Neural crest cell (in vitro differentiated cells): ENCODE results near the gene MSMB. TPM values are rescaled to one million over a fixed set of nuclear protein-coding genes. Genes with fewer than 3 reads are reported as not detected.
A peak's percentile ranks its signal among the peaks of the same experiment; 100 is the strongest.

ENCODE experiments used
- DNase-seq: peaks from one replicate; pipeline ENCODE4 v3.0.0; 2021; ENCODE audit warnings: low read depth, mixed read lengths, low spot score
- H3K27ac Mint-ChIP-seq: one replicate; pipeline ENCODE4 v1.8.0; 2021; ENCODE audit warnings: mild to moderate bottlenecking, mixed read lengths; ENCODE audit not compliant: unreplicated experiment
- H3K27me3 Mint-ChIP-seq: 2 replicates; pipeline ENCODE4 v1.8.0; 2021; ENCODE audit warnings: low read depth, mild to moderate bottlenecking, mixed read lengths
- H3K36me3 Mint-ChIP-seq: 2 replicates; pipeline ENCODE4 v1.8.0; 2021; ENCODE audit warnings: low read depth, mild to moderate bottlenecking, mixed read lengths
- H3K4me1 Mint-ChIP-seq: 2 replicates; pipeline ENCODE4 v1.8.0; 2021; ENCODE audit warnings: mixed read lengths
- H3K4me3 Mint-ChIP-seq: one replicate; pipeline ENCODE4 v1.8.0; 2021; ENCODE audit warnings: mild to moderate bottlenecking, mixed read lengths
- H3K9me3 Mint-ChIP-seq: 2 replicates; pipeline ENCODE4 v1.8.0; 2021; ENCODE audit warnings: mixed read lengths
- CTCF ChIP-seq: fragments of 200-600 bp; sonication (generic); conservative IDR thresholded peaks from 2 replicates; pipeline ENCODE4 v1.5.0; 2021; ENCODE audit warnings: antibody characterized with exemption, mild to moderate bottlenecking
- total RNA-seq: library from RNA; stranded (reverse); gene quantifications from 2 replicates; pipeline ENCODE4 v1.2.1, GENCODE V29; 2021

MSMB gene
- total RNA-seq, 1 donor from 2014 or later: not detected

- Mint-ChIP-seq H3K27me3 (no peaks in the 10 kb centered on the region), H3K9me3 (peaks cover 3% of the 10 kb centered on the region), H3K27ac (no peak overlapping the region), H3K4me1 (peaks cover 41% of the 10 kb centered on the region), H3K36me3 (no peaks in the 10 kb centered on the region), H3K4me3 (peak overlapping the region; percentile 94)
- DNase-seq: no peak
- TF ChIP-seq CTCF: peak; percentile 78
Observed at GRCh38 chr10:46028584-46029460, 17.2 kb downstream of the MSMB start.

- Mint-ChIP-seq H3K9me3 (peaks cover 3% of the 10 kb centered on the region), H3K4me1 (peaks cover 56% of the 10 kb centered on the region), H3K4me3 (no peak overlapping the region), H3K27ac (no peak overlapping the region), H3K27me3 (no peaks in the 10 kb centered on the region), H3K36me3 (no peaks in the 10 kb centered on the region)
- DNase-seq: no peak
- no peak for TF ChIP-seq CTCF
Observed at GRCh38 chr10:46026106-46026505, 20.0 kb downstream of the MSMB start.

DNA sequence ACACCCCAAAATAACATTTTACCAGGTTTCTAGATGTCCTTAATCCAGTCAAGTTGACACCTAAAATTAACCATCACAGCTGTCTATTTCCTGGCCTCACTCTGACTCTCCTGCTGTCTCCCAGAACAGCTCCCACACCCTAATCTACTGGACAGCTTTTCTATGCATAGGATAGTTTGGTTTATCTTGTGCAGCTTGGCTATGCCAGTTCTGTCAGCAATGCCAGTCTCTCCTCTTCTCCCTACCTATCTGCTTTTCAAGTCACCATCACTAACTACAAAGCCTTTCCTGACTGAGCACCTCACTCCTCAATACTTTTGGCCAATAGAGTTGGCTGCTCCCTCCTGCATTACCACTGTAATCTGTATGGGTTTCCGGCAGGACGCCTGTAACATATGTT, 20.7 kb downstream of the MSMB start:
- Mint-ChIP-seq H3K27ac (no peak overlapping the region), H3K4me1 (peaks cover 51% of the 10 kb centered on the region), H3K9me3 (no peaks in the 10 kb centered on the region), H3K4me3 (no peak overlapping the region), H3K36me3 (no peaks in the 10 kb centered on the region), H3K27me3 (no peaks in the 10 kb centered on the region)
- no peak for DNase-seq
- TF ChIP-seq CTCF: no peak

GRCh38 chr10:46024948-46025347, 21.1 kb downstream of the MSMB start:
- no peak overlapping the region for H3K27ac Mint-ChIP-seq

DNA sequence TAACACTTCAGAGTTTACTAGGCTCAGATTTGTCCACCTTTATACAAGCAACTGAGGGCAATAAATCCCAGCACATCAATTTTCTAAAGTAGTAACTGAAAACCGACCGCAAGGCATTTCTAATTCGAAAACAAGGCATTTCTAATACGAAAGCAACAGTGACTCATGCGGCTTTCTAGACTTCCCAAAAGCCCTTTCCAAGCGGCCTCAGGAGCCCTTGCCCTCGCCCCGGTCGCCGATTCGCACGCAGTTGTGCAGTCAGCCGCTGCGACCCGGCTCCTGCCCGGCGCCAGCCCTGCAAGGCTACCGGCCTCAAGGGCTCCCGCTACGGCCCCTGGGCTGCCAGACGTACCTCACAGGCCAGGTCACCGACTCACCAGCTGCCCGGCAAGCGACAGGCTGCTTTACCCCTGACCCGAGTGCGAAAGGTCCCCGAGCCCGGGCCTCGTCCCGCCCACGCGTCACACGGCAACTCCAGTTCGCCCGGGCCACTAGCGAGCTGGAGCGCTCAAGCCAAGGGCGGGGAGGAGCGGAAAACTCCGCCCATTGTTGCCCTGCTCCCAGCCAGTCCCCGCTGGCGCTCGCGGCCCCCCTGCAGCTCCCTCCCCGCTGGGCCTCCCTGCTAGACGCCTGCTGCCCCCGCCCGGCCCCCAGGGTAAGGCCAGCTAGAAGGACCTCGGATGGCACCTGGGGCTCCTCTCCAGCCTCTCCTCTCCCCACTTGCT, 22.9 kb downstream of the MSMB start:
- peak; percentile 79 for DNase-seq
- Mint-ChIP-seq H3K4me1 (peaks cover 38% of the 10 kb centered on the region), H3K36me3 (no peaks in the 10 kb centered on the region), H3K27ac (peak overlapping the region; percentile 27), H3K9me3 (no peaks in the 10 kb centered on the region), H3K27me3 (no peaks in the 10 kb centered on the region), H3K4me3 (peak overlapping the region; percentile 86)
- TF ChIP-seq CTCF: peak; percentile 23

More at GRCh38 chr10:46024948-46025347, 21.1 kb downstream of the MSMB start:
- DNase-seq: no peak
- Mint-ChIP-seq H3K4me1 (peaks cover 51% of the 10 kb centered on the region), H3K27me3 (no peaks in the 10 kb centered on the region), H3K9me3 (no peaks in the 10 kb centered on the region), H3K36me3 (no peaks in the 10 kb centered on the region), H3K4me3 (no peak overlapping the region)
- TF ChIP-seq CTCF: no peak
